Prostate gland (tissue), 2 donors: Measurements from ENCODE around the gene APOBEC3G.
"Not testable (repeated sequence)": the region's sequence is repeated elsewhere in the genome, so short reads cannot be mapped to it uniquely, and the experiment has no call there.

Source experiments
- POLR2A ChIP-seq: fragments of 450-650 bp; IDR thresholded peaks from one replicate; pipeline ENCODE4 v1.6.1; 2016; ENCODE audit warnings: antibody characterized with exemption, mild to moderate bottlenecking
- TF ChIP-seq, protein P1 (sequence below), 4 experiments: fragments of 200-600 bp in 2 of 4; fragments of 450-650 bp in 2 of 4; sonication (generic) in 2 of 4; IDR thresholded peaks; 1 replicate in 3 of 4; 2 replicates in 1 of 4; pipeline ENCODE4 v1.5.1; 2016 to 2019; ENCODE audit warnings: antibody characterized with exemption in 4 of 4, mild to moderate bottlenecking in 2 of 4, moderate library complexity in 2 of 4

DNA sequence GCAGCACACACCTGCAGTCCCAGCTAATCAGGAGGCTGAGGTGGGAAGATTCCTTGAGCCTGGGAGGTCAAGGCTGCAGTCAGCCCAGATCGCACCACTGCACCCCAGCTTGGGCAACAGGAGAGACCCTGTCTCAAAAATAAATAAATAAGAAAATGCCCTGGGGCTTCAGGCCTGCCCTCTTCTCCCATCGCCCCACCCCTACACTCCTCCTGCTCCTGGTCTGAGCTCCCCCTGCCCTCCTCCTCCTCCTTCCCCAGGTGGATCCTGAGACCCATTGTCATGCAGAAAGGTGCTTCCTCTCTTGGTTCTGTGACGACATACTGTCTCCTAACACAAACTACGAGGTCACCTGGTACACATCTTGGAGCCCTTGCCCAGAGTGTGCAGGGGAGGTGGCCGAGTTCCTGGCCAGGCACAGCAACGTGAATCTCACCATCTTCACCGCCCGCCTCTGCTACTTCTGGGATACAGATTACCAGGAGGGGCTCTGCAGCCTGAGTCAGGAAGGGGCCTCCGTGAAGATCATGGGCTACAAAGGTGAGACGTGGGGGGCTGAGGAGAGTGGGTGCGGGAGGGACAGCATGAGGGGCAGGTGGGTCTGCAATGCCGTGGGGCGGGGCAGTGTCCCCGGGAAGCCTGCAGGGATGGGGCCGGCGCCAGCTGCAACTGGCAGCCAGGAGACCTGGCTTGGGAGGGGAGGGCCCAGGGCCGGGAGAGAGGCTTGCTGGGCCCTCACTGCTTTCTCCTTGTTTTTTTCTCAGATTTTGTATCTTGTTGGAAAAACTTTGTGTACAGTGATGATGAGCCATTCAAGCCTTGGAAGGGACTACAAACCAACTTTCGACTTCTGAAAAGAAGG lies 45.4 kb upstream of the APOBEC3G start:
- TF ChIP-seq, protein P1, sequence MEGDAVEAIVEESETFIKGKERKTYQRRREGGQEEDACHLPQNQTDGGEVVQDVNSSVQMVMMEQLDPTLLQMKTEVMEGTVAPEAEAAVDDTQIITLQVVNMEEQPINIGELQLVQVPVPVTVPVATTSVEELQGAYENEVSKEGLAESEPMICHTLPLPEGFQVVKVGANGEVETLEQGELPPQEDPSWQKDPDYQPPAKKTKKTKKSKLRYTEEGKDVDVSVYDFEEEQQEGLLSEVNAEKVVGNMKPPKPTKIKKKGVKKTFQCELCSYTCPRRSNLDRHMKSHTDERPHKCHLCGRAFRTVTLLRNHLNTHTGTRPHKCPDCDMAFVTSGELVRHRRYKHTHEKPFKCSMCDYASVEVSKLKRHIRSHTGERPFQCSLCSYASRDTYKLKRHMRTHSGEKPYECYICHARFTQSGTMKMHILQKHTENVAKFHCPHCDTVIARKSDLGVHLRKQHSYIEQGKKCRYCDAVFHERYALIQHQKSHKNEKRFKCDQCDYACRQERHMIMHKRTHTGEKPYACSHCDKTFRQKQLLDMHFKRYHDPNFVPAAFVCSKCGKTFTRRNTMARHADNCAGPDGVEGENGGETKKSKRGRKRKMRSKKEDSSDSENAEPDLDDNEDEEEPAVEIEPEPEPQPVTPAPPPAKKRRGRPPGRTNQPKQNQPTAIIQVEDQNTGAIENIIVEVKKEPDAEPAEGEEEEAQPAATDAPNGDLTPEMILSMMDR (IDR thresholded peaks at IDR 0.05) = not testable (repeated sequence)
- TF ChIP-seq POLR2A = not testable (repeated sequence)
